GM19452 (cell line): ENCODE results near the gene SLC36A1.
"Not testable (repeated sequence)": the region's sequence is repeated elsewhere in the genome, so short reads cannot be mapped to it uniquely, and the experiment has no call there.

Experiments
- ATAC-seq: cut with Tn5 transposase; IDR thresholded peaks from one replicate; pipeline ENCODE4 v1.9.1; 2021; ENCODE audit not compliant: unreplicated experiment

The SLC36A1 gene

GRCh38 chr5:151447174-151448037 lies at the start of gene SLC36A1:
Gene SLC36A1, plus strand, starts transcription at chr5:151447603. Its CDS starts 11,190 bp downstream, at chr5:151458793.
- peak; percentile 85 for ATAC-seq

DNA sequence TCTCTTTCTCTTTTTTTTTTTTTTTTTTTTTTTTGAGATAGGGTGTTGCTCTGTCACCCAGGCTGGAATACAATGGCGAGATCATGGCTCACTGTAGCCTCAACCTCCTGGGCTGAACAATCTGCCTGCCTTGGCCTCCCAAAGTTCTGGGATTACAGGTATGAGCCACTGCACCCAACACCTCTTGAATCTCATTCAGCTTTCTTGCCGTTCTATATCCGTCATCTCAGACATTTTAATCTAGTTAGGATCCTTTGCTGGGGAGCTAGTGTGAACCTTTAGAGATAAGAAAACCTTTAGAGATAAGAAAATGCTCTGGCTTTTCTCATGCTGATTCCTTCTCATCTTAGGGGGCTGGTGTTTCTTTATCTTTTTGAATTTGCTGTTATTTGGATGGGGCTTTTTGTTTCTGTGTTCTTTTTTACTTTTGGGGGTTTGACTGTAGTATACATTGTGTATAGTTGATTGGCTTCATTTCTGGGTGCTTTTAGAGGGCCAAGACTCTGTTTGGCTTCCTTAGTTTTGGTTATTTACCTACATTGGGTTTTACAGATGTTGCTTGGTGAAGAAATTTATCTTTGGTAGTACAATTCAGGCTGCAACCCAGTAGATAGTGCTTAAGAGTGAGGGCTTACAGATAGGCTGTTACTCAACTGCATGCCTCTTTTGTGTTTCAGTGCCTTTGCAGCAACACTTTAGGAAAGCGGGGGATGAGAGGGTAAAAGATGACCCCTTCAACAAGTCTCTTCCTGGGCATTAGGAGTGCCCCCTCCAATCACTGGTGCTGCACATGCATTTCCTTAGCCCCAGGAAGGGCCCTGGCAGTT lies 41.9 kb upstream of the SLC36A1 start:
- ATAC-seq, result no peak

GRCh38 chr5:151406322-151406947 lies 41.0 kb upstream of the SLC36A1 start:
- ATAC-seq, result no peak

DNA sequence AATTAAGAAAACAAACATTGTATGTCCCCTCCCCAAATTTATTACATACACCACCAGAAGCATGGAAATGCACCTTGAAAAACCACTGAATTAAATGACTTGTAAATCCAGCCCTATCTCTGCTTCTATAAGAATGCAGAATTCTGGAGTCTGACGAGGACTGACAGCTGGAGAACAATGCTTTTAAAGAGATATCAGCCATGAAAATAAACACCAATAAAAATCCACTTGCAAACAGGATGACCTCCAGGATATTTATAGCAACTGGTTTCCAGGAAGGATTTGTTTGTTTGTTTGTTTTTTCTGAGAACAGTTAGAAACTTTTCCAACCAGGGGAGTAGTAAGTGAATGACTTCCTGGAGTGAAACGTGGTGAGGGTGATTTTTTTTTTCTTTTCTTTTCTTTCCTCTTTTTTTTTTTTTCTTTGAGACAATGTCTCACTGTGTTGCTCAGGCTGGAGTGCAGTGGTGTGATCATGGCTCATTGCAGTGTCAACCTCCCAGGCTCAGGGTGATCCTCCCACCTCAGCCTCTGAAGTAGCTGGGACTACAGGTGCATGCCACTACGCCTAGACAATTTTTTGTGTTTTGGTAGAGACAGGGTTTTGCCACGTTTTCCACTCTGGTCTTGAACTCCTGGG lies 38.7 kb upstream of the SLC36A1 start:
- no peak for ATAC-seq

DNA sequence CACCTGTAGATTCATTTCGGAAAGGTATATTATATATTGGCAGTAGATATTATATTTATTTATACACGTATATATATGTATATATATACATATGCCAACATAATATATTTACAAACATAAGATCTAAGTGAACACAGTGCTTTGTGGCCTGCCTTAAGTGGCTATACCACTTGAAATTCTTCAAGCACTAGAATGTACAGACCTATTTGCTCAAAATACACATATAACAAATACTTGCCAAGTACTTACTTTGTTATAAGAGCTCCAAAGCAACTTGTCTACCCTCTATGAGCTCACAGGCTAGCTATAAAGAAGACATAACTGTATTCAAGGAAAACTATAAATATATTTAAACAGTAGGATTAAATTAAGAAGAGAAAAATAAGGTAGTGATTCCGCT lies 33.6 kb upstream of the SLC36A1 start:
- ATAC-seq, result no peak

DNA sequence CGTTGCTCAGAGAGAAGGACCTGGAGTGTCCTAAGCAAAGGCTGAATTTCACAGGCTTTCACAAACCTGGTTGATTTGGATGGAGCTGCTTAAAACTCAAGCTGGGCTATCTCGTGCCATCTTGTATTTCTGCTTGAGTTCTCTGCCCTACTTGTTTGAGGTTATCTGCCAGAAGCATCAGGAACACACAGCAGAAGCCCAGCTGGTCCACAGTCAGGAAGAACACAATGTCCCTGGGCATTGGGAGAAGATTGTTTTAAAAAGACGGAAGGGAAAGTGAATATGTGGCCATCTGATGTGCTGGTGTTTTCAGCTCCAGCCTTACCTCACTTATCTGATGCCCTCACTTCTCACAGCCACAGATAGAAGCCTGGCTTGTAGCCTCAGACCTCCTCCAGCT lies 32.9 kb upstream of the SLC36A1 start:
- no peak for ATAC-seq

- ATAC-seq, result no peak
Observed at GRCh38 chr5:151417712-151418111, 29.7 kb upstream of the SLC36A1 start.

DNA sequence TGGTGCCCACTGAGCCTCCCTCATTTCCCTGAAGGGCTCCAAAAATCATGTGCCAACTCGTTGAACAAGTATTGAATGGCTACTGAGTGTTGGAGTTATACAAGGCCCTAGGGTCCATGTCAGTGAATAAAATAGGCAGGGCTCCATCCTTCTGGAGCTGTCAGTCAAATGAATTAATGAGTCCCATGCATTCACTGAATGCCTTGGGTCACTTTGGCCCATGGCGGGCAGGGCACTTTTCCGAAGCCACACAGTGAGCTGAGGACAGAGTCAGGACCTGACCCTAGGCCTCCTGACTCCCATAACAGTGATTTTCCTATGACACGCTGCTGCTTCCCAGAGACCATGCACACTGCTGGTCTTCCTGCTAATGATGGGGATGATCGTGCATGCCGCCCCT lies 27.3 kb upstream of the SLC36A1 start:
- no peak for ATAC-seq

DNA sequence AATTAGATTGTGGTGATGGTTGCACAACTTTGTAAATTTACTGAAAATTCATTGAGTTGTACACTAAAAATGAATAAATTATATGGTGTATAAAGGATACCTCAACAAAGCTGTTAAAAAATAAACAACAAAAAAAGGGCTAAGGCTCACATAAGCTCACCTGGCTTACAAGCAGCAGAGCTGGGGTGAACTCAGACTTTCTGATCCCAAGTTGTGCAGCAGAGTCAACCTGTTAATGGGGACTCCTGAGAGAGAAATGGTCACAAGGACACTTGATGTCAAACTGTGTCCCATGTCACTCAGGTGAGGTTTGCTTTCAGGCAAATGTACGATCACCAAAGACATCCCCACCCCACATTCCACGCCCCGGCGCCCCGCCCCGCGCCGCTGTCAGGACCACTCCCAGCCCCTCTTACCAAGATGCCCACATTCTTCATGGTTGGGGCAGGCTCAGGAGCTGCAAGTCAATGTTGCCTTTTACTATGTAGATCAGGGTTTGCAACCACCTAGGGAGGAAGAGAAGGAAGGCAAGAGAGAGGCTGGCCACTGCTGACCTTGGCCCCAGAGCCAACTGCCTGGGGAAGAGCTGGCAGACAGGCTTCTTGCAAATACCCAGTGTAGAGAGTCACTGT lies 22.4 kb upstream of the SLC36A1 start:
- ATAC-seq, result no peak

GRCh38 chr5:151426347-151426746 lies 21.1 kb upstream of the SLC36A1 start:
- ATAC-seq, result not testable (repeated sequence)

GRCh38 chr5:151427258-151427657 lies 20.1 kb upstream of the SLC36A1 start:
- ATAC-seq, result peak; percentile 94

DNA sequence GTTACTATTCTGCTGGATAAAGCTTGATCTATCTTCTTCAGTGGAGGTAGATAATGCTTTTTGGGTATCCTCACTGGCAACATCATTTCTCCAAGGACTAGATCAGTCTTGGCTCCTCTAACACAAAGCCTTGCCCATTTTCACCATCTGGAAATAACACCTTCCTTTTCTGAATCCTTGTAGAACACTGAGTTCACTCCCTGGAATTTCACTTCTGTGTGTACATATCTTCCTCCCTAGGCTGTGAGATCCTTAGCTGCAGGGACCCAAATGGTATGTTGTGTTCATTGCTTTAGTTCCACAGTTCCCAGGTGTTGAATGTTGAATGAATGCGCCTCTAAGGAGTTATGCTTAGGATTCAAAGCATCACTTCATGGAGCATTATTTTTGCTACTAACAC lies 16.7 kb upstream of the SLC36A1 start:
- no peak for ATAC-seq

GRCh38 chr5:151431666-151432065 lies 15.7 kb upstream of the SLC36A1 start:
- ATAC-seq, result no peak

GRCh38 chr5:151432210-151432609 lies 15.2 kb upstream of the SLC36A1 start:
- no peak for ATAC-seq

GRCh38 chr5:151434570-151435237 lies 12.7 kb upstream of the SLC36A1 start:
- no peak for ATAC-seq

- ATAC-seq, result peak; percentile 5
Observed at GRCh38 chr5:151448038-151448985, 909 bp downstream of the SLC36A1 start.

DNA sequence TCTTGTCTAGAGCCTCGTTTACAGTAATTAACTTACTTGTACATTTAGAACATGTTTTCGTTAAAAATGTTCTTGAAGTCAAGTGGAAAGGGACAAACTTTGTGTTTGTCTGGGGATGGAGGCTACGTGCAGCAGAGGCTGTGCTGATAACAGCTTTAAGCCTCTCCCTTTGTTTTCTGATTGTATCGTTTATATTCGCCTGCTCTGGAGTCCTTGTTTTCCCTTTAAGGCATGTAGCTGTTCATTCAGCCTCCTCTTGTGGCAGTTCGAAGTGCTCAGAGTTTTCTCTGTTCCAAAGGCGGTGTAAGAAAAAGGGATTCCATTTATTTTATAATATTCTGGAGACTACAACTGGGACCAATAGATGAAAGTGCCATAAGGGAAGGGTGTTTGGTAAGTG lies 1.9 kb downstream of the SLC36A1 start:
- no peak for ATAC-seq

GRCh38 chr5:151449839-151450238 lies 2.4 kb downstream of the SLC36A1 start:
- ATAC-seq, result no peak

DNA sequence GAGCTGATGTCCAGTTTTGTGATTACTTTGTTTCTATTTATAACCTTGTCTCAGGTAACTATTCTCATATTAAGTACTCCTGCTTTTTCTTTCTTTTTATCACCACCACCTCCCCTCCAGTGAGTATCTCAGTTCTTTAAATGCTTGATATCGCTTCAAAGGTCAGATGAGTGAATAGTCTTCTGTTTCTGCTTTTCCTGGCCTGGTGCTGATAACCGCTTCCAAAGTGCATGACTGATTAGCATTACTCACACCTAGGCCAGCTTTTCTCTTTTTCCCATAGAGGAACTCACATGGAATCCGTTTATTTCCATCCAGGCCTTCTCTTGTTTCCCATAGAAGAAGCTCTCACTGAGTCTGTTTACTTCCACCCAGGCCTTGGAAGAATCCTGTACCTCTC lies 3.2 kb downstream of the SLC36A1 start:
- ATAC-seq, result no peak
